ENCODE results near the gene CCDC159.
"Not testable (repeated sequence)": the region's sequence is repeated elsewhere in the genome, so short reads cannot be mapped to it uniquely, and the experiment has no call there.

CCDC159 gene

DNA sequence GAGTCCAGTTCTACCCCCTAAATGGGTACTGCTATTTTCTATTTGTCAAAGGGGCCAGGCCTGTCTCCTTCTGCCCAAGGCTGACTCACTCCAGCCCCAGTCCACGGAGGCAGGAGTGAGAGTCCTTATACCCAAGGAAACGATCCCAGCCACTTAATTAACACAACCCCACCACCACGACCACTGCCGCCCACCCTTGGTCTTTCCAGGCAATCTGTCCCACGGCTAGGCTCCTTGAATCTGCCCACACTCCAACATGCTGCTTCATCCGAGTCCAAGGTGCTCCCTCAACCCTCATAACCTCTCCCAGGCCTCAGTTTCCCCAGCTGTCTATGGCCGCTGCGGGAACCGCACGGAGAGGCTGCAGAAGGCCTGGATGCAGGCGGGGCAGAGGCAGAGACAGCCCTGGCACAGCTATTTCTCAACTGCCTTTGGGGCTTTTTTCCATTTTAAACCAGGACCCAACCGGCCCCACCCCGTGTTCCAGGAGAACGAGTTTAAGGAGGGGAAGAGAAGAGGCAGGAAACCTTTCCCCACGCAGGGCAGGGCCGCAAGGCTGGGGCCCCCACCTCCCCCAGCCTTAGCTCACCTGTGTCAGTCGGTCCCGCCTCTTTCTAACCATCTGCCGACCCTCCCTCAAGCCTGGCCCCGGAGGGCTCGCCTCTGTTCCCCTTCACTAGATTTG lies 7.6 kb upstream of the CCDC159 start:
- DNase-seq (ENCODE audit: low read depth): no peak

GRCh38 chr19:11339254-11340098 lies 6.8 kb upstream of the CCDC159 start, which contains the start of gene RAB3D:
RAB3D (minus strand) TSS chr19:11339657; CDS start chr19:11337399, 2,258 bp downstream.
- peak; percentile 83 for DNase-seq (ENCODE audit: low read depth)

GRCh38 chr19:11340099-11340467 lies 6.2 kb upstream of the CCDC159 start:
- DNase-seq (ENCODE audit: low read depth): not testable (repeated sequence)

DNA sequence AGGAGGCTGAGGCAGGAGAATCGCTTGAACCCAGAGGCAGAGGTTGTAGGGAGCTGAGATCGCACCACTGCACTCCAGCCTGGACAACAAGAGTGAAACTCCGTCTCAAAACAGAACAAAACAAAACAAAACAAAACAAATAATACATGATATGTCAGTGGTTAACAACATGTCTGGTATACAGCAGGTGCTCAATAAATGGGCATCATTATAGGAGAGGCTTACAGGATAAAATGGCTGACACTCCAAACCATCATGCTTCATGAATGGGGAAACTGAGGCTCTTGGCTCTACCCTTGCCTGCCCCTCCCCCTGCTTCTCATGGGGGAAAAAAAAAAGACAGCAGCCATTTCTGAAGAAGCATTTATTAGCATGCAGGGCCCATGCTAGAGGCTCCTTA lies 3.9 kb upstream of the CCDC159 start:
- DNase-seq (ENCODE audit: low read depth): no peak

DNA sequence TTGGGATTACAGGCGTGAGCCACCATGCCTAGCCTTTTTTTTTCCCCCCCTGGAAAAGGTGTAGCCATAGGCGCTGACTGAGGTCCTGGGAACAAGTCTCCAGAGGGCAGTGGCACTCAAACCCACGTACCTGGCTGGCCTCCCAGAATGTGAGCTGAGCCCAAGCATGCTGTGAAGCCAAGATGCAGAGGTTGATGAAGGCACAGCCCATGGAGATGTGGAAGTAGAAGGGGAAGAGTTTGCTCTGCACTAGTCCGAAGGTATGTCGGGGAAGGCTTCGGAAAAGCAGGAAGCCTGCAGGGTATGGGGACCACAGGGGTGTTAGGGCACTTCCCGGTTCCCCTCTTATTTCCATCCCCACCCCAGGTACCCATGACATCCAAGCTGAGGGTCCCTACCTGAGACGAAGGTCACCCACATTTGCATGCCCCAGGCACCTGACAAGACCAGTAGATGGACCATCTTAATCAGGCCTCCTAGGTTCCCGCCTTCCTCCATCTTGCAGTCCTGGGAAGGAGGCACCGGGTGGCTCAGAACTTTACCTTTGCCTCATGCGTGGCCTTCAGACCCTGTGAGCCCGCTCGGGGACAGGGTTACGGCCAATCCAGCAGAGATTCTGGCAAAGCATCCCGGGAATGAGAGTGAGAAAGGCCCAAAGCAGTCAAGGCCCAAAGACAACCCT lies 1.1 kb upstream of the CCDC159 start:
- no peak for DNase-seq (ENCODE audit: low read depth)

- DNase-seq (ENCODE audit: low read depth): no peak
These were observed 1.3 kb downstream of the CCDC159 start for GRCh38 chr19:11347546-11348039.

DNA sequence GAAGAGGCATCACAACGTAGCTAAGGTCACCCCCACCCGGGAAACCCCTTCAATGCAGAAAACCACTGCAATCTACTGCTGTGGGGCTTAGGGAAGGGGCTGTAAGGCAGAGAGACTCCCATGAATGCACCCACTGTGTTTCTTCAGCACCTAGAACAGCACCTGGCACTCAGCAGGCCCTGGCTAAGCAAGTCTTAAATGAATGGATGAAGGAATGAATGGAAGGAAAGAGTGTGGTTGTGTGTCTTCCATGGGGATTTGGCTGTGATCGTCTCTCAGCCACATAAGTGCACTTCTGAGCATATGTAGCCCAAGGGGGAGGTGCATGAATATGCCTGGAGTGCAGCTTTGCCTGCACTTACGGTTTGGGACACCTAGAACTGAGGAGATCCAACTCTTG lies 2.9 kb downstream of the CCDC159 start:
- no peak for DNase-seq (ENCODE audit: low read depth)

- not testable (repeated sequence) for DNase-seq (ENCODE audit: low read depth)
These were observed 7.8 kb downstream of the CCDC159 start for GRCh38 chr19:11354102-11354501.

DNA sequence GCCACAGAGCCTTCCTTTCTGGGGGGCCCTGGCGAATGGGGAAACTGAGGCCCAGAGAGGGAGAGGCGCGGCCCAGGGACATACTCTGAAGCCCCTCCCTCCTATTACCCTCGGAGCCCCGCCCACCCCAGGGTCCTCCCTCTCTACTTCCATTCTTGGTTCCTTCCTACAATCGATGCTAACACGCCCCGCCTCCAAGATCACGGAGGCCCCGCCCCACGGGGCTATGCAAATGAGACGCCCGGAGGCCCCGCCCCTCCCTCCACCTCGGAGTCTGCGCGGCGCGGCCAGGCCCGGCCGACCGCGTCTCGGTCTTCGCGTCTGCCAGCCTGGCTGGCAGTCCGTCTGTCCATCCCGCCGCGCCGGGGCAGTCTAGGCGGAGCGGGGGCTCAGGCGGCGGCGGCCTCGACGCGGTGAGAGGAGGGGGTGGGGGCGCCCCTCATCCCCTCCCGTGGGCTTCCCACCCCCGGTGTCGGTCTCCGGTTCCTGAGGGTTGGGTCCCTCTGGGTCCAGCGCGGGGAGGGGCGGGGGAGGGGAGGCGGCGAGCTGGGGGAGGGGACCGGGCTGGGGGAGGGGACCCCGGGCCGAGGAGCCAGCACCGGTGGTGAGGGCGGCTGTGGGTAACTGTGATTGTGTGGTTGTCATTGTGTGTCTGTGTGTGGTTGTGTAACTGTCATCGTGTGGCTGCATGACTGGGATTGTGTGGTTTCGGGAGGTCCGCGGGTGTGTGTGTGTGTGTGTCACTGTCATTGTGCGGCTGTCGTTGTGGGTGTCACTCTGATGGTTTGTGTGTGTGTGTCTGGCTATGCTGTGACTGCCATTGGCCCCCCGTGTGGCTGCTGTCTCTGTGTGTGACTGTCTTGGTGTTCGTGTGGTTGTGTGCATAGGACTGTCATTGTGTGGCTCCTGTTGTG lies 9.1 kb downstream of the CCDC159 start, which contains the start of gene PLPPR2:
Gene PLPPR2, plus strand, starts transcription at position 273 of the 914 bp plus-strand sequence. CDS start 2,242 bp downstream, outside the sequence.
- peak; percentile 82 for DNase-seq (ENCODE audit: low read depth)

DNA sequence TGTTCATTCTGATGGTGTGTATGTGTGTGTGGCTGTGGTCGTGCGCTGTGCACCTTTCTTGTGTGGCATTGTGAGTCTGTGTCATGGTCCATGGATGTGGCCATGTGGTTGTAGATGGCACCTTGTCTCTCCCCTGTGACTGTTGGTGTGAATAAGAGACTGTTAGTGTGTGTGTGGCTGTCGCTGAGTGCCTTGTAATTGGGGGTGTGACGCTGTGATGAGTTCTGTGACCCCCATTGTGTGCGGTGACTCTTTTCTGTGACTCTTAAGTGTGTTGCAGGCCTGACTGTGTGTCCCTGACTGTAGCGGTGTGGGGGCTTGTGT lies 9.7 kb downstream of the CCDC159 start:
- DNase-seq (ENCODE audit: low read depth): no peak

DNA sequence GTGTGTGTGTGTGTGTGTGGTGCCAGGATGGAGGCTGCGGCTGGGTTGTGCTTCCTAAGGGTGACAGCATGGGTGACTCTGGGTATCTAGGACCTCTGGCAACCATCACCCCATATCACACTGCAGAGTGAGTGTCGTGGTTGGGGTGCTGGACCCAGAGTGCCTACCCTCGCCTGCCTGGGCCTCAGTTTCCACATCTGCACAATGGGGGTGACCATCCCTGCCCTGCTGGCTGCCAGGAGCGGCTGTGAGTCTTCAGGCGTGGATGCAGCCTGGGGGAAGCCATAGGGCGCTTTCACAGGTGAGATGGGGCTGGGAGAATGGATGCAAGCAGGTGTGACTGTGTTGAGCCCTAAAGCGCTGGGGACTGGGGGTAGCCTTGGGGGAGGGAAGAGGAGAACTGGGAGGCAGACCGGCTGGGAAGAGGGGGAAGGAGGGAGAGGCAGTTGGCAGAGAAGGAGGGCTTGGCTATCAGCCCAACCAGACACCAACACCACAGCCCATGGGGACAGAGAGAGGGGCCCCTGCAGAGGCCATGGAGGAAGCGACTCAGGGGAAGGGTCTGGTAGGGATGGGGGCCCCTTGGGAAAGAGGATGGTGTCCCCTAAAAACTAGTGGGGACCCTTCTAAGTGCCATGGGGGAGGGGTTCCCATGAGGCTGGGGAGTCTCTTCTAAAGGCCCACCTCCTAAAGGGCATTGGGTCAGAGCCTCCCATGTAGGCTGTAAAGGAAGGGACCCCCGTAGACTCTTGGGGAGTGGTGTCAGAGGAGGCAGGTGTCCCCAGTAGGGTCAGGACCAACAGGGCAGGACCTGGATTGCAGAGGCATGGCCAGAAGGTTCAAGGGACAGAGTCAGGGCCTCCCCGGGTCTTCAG lies 10.6 kb downstream of the CCDC159 start:
- DNase-seq (ENCODE audit: low read depth): no peak

DNA sequence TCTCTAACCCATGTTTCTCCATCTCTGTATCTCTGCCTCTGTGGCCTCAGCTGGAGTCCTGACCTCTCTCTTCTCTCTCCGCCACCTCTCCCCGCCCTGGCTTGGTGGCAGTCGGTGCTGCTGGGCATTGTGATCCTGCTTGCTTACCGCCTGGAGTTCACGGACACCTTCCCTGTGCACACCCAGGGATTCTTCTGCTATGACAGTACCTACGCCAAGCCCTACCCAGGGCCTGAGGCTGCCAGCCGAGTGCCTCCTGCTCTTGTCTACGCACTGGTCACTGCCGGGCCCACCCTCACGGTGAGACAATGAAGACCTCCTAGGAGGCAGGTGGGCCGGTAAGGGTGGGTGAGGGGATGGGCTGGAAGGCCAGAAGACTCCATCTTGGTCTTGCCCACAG lies 13.1 kb downstream of the CCDC159 start:
- DNase-seq (ENCODE audit: low read depth): no peak

- no peak for DNase-seq (ENCODE audit: low read depth)
These were observed 14.9 kb downstream of the CCDC159 start for GRCh38 chr19:11361037-11361770.

DNA sequence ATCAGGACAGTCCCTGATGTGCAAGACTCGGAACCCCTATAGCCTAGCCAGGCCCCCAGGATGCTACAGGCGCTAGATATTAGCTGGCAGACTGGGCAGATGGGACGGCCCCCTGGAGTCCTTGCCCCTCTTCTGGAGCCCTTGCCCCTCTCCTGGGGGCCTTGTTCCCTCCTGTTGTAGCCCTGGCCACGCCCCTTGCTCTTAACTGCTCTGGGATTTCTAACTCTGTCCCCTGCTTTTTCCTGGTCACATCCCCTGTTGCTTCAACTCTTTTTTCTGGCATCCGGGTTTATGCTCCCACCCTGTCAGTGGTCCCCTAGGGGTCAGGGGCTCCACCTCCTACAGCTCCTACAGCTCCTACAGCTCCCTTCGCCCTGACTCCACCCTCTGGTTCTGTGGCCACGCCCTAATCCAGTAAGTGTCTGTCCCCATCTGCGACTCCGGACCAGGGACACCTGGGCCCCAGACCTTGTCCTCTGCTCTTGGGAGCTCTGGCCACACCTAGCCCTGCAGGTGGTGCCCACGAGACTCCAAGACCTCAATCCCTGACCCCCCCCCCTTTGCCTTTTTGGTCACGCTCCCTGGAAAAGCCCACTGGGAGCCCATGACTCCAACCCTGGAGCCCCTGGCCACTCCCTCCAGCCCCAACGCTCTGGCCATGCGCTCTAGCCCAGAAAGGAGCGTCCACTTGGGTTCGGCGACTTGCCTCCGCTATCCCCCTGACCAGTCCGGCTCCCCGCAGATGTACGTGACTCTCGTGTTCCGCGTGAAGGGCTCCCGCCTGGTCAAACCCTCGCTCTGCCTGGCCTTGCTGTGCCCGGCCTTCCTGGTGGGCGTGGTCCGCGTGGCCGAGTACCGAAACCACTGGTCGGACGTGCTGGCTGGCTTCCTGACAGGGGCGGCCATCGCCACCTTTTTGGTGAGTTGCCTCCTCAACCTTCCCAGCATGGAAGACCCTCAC lies 15.7 kb downstream of the CCDC159 start:
- DNase-seq (ENCODE audit: low read depth): no peak

GRCh38 chr19:11363881-11364280 lies 17.6 kb downstream of the CCDC159 start:
- DNase-seq (ENCODE audit: low read depth): no peak

DNA sequence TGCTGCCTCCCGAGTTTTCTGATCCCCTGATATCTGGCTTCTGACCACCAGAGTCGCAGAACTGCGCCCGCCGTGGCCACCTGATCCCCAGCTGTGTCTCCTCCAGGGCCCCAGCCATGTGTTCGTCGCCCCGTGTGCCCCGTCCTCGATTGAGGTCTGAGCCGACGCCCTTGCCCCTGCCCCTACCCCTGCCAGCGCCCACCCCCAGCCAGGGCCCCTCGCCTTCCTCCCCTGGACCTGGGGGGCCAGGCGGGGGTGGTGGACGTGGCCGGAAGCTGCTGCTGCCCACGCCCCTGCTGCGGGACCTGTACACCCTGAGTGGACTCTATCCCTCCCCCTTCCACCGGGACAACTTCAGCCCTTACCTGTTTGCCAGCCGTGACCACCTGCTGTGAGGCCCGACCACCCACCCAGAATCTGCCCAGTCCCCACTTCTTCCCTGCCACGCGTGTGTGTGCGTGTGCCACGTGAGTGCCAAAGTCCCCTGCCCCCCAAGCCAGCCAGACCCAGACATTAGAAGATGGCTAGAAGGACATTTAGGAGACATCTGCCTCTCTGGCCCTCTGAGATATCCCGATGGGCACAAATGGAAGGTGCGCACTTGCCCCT lies 18.1 kb downstream of the CCDC159 start:
- DNase-seq (ENCODE audit: low read depth): no peak

DNA sequence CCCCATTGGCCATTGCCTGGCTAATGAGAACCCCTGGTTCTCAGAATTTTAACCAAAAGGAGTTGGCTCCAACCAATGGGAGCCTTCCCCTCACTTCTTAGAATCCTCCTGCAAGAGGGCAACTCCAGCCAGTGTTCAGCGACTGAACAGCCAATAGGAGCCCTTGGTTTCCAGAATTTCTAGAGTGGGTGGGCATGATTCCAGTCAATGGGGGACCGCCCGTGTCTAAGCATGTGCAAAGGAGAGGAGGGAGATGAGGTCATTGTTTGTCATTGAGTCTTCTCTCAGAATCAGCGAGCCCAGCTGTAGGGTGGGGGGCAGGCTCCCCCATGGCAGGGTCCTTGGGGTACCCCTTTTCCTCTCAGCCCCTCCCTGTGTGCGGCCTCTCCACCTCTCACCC lies 18.6 kb downstream of the CCDC159 start:
- DNase-seq (ENCODE audit: low read depth): no peak

GRCh38 chr19:11365557-11366117 lies 19.3 kb downstream of the CCDC159 start:
- no peak for DNase-seq (ENCODE audit: low read depth)

All from fibroblast of gingiva (primary cell).